C1 segment of cervical spinal cord (tissue), 14 donors: ENCODE results near the gene RASL10B.
A peak's percentile ranks its signal among the peaks of the same experiment; 100 is the strongest.

ENCODE experiments used
- DNase-seq, 14 donors: peaks; one replicate each; lab custom pipeline; 2025; lab: John Stamatoyannopoulos, UW

Gene RASL10B

GRCh38 chr17:35716897-35717465 lies 14.5 kb upstream of the RASL10B start:
- peak in 1 of 14 donors; percentile 27 for DNase-seq

GRCh38 chr17:35717475-35717874 lies 14.0 kb upstream of the RASL10B start:
- DNase-seq: no peak

GRCh38 chr17:35723735-35724134 lies 7.7 kb upstream of the RASL10B start:
- no peak for DNase-seq

- DNase-seq: no peak
Observed at GRCh38 chr17:35725058-35725457, 6.4 kb upstream of the RASL10B start.

- DNase-seq: no peak
Observed at GRCh38 chr17:35725802-35726126, 5.7 kb upstream of the RASL10B start.

- DNase-seq: peak in 1 of 14 donors; percentile 10
Observed at GRCh38 chr17:35726127-35726952, 5.1 kb upstream of the RASL10B start.

GRCh38 chr17:35726953-35727460 lies 4.4 kb upstream of the RASL10B start:
- DNase-seq: no peak

- DNase-seq: no peak
Observed at GRCh38 chr17:35727635-35728034, 3.8 kb upstream of the RASL10B start.

GRCh38 chr17:35728551-35728950 lies 2.9 kb upstream of the RASL10B start:
- DNase-seq: no peak

GRCh38 chr17:35729405-35729833 lies 2.0 kb upstream of the RASL10B start:
- DNase-seq: no peak

GRCh38 chr17:35730400-35731005 lies 936 bp upstream of the RASL10B start:
- no peak for DNase-seq

- no peak for DNase-seq
Observed at GRCh38 chr17:35731917-35732805, 722 bp downstream of the RASL10B start.

- DNase-seq: no peak
Observed at GRCh38 chr17:35732806-35733136, 1.3 kb downstream of the RASL10B start.

GRCh38 chr17:35733366-35733765 lies 1.9 kb downstream of the RASL10B start:
- no peak for DNase-seq

GRCh38 chr17:35734396-35734795 lies 3.0 kb downstream of the RASL10B start:
- no peak for DNase-seq

GRCh38 chr17:35735036-35735805 lies 3.8 kb downstream of the RASL10B start:
- DNase-seq: no peak

- no peak for DNase-seq
Observed at GRCh38 chr17:35736236-35736635, 4.8 kb downstream of the RASL10B start.

- no peak for DNase-seq
Observed at GRCh38 chr17:35738519-35739133, 7.2 kb downstream of the RASL10B start.

- DNase-seq: no peak
Observed at GRCh38 chr17:35740216-35740615, 8.8 kb downstream of the RASL10B start.
